ENCODE measurements around the gene WDFY1.

DNA sequence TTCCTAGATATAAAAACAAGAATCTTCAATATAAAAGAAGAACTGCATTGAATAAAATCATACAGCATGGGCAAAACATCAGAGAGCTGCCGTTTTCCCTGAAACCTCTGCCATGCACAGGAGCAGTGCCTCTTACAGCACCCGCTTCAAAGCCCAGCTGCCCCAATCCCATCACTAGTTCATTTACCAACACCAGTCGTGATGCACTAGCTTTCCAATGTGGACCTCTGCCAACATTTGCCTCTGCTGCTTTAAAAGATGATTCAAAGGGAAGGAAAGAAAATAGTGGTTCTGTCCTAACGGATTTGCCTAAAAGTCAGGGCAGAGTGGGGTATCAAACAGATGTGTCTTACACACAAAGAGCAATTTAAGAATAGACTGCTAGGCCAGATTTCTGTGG is 64.3 kb downstream of the WDFY1 start:
- no peak for TF ChIP-seq POLR2A (IDR thresholded peaks at IDR 0.05)
- TF ChIP-seq, protein P1, sequence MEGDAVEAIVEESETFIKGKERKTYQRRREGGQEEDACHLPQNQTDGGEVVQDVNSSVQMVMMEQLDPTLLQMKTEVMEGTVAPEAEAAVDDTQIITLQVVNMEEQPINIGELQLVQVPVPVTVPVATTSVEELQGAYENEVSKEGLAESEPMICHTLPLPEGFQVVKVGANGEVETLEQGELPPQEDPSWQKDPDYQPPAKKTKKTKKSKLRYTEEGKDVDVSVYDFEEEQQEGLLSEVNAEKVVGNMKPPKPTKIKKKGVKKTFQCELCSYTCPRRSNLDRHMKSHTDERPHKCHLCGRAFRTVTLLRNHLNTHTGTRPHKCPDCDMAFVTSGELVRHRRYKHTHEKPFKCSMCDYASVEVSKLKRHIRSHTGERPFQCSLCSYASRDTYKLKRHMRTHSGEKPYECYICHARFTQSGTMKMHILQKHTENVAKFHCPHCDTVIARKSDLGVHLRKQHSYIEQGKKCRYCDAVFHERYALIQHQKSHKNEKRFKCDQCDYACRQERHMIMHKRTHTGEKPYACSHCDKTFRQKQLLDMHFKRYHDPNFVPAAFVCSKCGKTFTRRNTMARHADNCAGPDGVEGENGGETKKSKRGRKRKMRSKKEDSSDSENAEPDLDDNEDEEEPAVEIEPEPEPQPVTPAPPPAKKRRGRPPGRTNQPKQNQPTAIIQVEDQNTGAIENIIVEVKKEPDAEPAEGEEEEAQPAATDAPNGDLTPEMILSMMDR (IDR thresholded peaks at IDR 0.05), result no peak
